ENCODE measurements around the gene DICER1.

DNA sequence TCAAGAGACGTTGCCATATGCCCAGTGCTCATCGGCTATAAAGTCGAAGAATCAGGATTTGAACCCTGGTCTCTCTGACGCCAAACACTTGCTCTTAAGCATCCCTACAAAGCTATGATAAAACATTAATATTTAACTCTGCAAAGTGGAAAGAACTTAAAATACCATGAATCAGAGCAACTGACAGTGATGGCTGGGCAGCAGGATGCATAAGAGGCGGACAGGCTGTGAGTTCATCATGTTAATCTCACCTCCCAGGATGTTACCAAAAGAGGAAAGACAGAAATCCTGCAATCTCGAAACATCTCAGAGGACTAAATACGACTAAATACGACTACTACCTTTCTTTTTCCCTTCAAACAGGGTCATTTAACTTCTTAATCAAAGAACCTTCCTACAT is 5.8 kb downstream of the DICER1 start:
- TF ChIP-seq CTCF (conservative IDR thresholded peaks at IDR 0.05; ENCODE audit: low read depth, low read length) (no peak), EZH2 (IDR thresholded peaks at IDR 0.05; ENCODE audit: borderline replicate concordance, low read depth, low read length, poor library complexity, severe bottlenecking) (no peak)
